Inferior parietal cortex (tissue), 1 donor: ENCODE results near the gene FRMD4A.

Experiments
- DNase-seq: peaks from one replicate; pipeline ENCODE4 v3.0.0-alpha.2; 2016; ENCODE audit errors: extremely low spot score

Gene FRMD4A

GRCh38 chr10:14330388-14331061 lies at the start of gene FRMD4A:
Gene FRMD4A, minus strand, starts transcription at chr10:14330924.
- peak; percentile 42 for DNase-seq

GRCh38 chr10:14379556-14380280 lies 49.0 kb upstream of the FRMD4A start:
- peak; percentile 47 for DNase-seq

- no peak for DNase-seq
These were observed 47.8 kb upstream of the FRMD4A start for GRCh38 chr10:14378387-14378960.

GRCh38 chr10:14377591-14378175 lies 47.0 kb upstream of the FRMD4A start:
- no peak for DNase-seq

DNA sequence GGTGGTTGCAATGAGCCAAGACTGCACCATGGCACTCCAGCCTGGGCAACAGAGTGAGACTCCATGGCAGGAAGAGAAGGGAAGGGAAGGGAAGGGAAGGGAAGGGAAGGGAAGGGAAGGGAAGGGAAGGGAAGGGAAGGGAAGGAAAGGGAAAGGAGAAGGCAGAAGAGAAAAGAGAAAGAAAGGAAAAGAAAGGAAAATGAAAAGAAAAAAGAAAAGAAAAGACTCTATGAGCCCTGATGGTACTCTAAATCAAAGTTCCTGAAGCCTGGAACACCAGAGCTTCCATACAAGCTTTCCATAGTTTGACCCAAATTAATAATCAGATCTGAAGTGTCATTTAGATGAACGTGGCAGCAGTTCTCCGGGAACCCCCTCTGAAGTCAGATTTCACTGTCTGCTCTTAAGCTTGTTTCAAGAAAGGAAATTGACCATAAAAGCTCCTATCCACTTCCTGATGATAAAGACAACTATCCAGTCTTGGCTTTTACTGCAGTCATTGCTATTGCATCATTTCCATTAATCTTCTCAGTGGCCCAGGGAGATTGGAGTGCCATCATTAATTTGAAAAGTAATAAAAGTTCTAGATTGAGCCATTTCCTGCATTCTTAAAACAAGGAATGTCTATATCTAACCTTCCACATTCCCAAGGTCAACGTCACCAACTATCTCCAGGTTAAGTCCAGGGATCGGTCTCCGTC lies 44.2 kb upstream of the FRMD4A start:
- DNase-seq = no peak

- DNase-seq = no peak
These were observed 41.9 kb upstream of the FRMD4A start for GRCh38 chr10:14372606-14373005.

DNA sequence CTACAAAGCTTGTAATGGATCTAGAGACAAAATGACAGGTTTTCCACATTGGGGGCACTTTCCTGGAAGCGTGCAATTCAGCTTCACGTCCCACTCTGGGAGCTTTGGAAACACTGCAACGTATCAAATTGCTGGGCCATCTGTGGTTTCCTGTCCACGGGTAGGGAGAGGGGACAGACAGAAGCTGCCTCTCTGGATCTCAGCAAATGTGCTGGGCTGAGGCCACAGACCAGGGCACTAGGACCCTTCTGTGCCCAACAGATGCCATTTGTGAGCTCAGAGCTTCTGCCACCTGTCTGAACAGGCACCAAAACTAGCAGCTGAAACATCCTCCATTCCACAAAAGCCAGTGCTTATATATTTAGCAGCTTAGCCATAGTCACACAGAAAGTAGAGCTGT lies 40.9 kb upstream of the FRMD4A start:
- no peak for DNase-seq

DNA sequence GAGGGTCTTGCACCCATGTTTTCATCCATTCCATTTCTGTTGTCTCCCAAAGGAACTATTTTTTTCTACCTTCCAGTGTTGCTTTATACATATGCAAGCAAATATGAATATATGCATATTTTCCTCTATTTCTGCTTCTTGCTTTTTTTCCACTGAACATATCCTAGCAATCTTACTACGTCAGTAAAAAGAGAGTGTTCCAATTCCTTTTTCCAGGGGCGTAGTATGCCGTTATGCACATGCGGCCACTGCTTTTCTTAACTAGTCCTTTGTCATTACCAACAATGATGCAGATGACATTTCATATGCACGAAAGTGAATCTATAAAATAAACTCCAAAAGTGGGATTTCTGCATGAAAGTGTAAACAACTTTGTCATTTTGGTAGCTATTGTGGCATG lies 40.2 kb upstream of the FRMD4A start:
- DNase-seq = no peak

DNA sequence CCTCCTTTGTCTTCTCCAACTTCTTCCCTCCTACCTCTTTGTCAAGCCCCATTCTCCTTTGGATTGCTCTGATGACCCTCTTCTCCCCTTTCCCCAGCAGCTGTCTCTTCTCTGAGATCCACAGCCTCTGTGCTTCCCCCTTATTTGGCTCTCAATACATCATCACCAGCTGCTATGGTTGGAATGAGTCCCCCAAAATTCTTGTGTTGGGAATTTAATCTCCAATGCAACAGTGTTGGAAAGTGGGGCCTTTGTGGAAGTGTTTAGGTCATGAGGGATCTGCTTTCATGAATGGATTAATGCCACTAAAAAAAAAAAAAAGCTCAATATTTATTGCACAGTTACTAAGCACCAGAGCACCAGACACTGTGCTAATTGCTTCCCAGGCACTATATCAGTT lies 39.2 kb upstream of the FRMD4A start:
- DNase-seq = no peak

DNA sequence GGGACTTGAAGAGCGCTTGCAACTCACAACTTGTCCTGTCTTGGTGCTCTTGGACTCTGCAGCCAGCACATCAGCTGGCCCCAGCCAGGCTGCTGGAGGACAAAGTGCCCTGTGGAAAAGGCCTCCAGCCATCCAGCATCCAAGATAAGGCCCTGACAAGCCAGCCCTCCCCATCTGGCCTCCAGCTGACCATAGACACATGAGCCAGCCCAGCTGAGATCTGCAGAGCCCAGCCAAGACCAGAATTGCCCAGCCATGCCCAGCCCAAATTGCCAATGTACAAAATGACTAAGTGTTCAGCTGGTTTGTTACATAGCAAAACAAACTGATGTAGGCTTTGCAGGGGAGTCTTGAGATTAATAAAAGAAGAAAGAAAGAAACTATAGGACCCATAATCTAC lies 36.0 kb upstream of the FRMD4A start:
- DNase-seq = no peak

GRCh38 chr10:14365266-14365665 lies 34.5 kb upstream of the FRMD4A start:
- DNase-seq = no peak

GRCh38 chr10:14362104-14362503 lies 31.4 kb upstream of the FRMD4A start:
- DNase-seq = no peak

DNA sequence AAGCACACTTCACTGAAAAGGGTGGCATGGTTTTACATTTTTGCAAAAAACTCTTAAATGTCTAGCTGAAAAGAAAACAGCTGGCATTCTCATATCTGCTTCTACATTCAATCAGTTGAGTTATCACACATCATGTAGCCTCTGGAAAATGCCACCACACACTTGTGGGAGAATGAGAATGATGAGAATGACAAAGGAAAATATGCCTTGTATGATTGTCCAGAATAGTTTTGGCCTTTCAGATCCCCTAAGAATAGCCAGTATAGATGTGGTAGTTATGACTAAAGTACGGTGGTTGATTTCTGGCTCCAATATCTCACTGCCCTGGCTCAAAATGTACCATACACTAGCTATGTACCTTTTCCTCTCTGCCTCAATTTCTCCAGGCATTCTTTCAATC lies 30.2 kb upstream of the FRMD4A start:
- DNase-seq = no peak

- DNase-seq = no peak
These were observed 29.8 kb upstream of the FRMD4A start for GRCh38 chr10:14360515-14360914.

DNA sequence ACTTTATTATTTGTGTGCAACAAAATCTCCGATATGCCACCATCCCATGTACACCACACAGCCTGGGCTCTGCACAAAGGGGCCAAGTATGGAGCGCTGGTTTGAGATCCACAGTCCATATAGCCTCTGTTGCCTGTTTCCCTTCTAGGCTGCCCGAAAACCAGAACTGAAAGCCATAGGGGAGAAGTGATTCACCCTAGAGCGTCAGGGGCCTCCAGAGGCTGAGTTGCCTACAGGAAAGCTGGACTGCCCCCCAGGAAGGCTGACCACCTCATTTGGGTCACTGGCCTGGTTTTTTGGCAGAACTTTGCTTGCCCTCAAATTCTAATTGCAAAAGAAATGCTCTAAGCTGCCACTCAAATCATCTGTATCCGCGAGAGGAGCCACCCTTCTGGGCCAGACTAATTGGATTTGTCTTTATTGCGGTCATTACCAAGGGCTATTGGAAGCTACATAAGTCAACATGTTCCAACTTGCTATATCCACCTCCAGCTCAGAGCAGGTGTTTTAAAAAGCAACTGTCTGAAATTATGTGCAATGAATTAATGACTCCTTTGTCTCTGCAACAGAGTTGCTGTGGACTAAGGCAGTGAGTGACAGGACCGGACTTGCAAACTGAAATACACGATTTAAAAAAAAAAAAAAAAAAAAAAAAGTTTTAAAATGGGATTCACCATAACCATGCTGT lies 28.3 kb upstream of the FRMD4A start:
- DNase-seq = no peak

GRCh38 chr10:14356921-14357320 lies 26.2 kb upstream of the FRMD4A start:
- no peak for DNase-seq

- no peak for DNase-seq
These were observed 25.0 kb upstream of the FRMD4A start for GRCh38 chr10:14355750-14356149.

GRCh38 chr10:14353291-14353913 lies 22.7 kb upstream of the FRMD4A start:
- no peak for DNase-seq

DNA sequence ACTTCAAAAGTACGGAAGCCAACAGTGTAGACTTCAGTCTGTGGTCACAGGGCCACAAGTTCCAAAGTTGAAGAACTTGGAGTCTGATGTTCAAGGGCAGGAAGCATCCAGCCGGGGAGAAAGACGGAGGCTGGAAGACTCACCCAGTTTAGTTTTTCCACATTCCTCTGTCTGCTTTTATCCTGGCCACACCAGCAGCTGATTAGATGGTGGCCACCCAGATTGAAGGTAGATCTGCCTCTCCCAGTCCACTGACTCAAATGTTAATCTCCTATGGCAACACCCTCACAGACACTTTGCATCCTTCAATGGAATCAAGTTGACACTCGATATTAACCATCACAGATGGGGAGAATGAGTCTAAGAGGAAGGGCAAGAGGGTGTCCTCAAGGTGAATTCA lies 19.3 kb upstream of the FRMD4A start:
- DNase-seq = no peak

DNA sequence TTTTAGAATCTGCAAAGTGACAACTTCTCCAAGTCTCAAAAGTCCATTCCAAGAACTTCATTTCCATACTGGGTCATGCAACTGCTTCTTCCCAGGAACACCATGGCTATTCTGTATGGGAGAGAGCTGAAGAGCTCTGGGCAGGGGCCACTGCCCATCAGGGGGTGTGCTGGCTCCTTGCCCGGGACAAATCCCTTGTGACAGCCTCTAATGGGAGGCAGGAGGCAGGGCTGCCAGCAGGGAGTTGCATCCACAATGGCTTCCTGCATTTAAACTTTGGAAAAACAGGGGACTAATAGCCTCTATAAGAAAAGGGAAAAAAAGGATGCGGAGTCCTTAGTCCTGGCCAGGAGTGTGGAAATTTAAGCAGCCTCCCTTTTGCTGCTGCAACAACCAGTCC lies 18.4 kb upstream of the FRMD4A start:
- no peak for DNase-seq

DNA sequence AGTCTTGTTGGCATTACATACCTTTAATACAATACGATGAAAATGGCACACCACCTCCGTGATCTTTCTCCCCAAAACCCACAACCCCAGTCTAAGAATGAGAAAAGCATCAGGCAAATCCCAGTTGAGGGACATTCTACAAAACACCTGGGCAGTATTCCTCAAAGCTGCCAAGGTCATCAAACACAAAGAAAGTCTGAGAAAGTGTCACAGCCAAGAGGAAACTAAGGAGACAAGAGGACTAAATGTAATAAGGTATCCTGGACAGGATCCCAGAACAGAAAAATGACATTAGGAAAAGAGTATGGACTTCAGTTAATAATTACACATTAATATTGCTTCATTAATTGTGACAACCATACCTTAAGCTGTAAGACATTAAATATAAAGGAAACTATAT lies 14.5 kb upstream of the FRMD4A start:
- no peak for DNase-seq
